HG03432 (cell line): ENCODE measurements around the gene DNLZ.
"Not testable (repeated sequence)": the region's sequence is repeated elsewhere in the genome, so short reads cannot be mapped to it uniquely, and the experiment has no call there.

Experiments
- ATAC-seq: cut with Tn5 transposase; IDR thresholded peaks from one replicate; pipeline ENCODE4 v1.9.1; 2021; ENCODE audit warnings: mild to moderate bottlenecking, moderate library complexity; ENCODE audit not compliant: unreplicated experiment

DNLZ gene

DNA sequence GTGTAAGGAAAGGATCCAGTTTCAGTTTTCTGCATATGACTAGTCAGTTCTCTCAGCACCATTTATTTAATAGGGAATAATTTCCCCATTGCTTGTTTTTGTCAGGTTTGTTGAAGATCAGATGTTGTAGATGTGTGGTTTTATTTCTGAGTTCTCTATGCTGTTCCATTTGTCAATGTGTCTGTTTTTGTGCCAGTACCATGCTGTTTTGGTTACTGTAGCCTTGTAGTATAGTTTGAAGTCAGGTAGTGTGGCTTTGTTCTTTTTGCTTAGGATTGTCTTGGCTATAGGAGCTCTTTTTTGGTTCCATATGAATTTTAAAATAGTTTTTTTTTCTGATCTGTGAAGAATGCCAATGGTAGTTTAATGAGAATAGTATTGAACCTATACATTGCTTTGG is 42.6 kb downstream of the DNLZ start:
- not testable (repeated sequence) for ATAC-seq

- not testable (repeated sequence) for ATAC-seq
Measured at GRCh38 chr9:136319955-136320354, 43.6 kb downstream of the DNLZ start.

DNA sequence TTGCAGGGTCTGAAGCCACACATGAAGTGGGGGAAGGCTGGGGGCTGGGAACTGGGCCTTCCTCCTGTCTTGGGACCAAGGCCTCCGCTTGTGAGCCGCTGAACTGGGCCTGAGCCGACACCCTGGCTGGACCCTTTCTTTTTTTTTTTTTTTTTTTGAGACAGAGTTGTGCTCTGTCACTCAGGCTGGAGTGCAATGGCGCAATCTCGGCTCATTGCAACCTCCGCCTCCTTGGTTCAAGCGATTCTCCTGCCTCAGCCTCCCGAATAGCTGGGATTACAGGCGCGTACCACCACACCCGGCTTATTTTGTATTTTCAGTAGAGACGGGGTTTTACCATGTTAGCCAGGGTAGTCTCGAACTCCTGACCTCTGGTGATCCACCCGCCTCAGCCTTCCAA is 44.3 kb downstream of the DNLZ start:
- not testable (repeated sequence) for ATAC-seq

DNA sequence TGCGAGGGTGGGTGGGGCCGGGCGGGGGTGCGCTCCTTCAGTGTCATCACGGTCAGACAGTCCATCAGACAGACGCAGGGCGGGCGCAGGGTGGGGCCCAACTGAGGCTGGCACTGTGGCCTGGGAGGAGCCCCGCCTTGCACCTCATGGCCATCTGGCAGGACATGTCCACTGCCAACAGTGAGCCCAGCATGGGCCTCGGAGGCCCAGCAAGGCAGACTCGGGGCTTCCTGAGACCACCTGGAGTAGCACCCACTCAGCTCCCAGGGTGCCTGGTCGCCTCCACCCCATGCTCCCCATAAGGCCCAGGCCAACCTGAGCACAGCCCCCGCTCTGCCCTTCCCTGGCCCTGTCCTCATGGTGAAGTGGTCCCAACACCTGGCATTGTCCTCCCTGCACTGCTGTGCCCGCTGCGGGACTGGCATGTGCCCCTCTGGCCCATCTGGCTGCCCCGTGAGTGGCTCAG is 44.7 kb downstream of the DNLZ start:
- ATAC-seq: no peak

- no peak for ATAC-seq
Measured at GRCh38 chr9:136318111-136318775, 45.3 kb downstream of the DNLZ start.

GRCh38 chr9:136317695-136318094 is 45.8 kb downstream of the DNLZ start:
- ATAC-seq: no peak

DNA sequence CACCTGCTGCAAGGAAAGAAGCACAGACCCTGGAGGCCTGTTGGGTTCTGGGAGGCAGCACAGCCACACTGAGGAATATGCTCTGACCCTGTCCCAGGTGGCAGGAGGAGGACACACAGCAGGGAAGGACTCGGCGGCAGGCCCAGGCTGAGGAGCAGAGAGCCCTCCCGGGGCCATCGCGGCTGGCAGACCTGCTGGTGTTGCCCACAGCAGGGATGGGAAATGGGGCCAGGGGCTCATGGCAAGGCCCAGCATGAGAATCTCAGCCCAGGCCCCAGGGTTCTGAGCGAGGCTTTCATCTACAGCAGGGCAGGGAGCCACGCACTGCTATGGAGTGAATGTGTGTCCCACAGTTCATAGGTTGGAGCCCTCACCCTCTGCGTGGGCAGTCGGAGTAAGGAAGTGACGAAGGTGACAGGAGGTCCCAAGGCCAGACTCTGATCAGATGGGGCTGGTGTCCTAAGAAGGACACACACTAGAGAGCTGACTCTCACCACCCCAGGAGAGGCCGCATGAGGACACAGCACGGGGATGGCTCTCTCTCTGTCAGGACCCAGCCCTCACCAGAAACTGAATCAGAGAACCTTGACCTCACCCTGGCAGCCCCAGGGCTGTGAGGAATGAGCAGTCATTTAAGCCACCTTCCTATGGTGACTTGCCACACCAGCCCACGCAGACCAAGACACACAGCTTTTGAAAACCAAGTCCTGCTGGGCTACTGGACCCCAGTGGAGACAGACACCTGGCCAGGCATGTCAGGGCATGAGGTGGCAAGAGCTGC is 46.5 kb downstream of the DNLZ start:
- ATAC-seq: no peak

DNA sequence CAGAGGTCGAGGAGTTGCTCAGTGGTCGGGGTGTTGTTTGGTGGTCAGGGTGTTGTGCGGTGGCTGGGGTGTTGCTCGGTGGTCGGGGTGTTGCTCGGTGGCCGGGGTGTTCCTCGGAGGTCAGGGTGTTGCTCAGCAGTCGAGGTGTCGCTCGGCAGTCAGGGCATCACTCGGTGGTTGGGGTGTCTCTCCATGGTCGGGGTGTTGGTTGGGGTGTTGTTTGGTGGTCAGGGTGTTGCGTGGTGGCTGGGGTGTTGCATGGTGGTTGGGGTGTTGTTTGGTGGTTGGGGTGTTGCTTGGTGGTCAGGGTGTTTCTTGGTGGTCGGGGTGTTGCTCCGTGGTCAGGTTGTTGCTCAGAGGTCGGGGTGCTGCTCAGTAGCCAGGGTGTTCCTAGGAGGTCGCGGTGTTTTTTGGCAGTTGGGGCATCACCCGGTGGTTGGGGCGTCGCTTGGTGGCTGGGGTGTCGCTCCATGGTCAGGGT is 47.2 kb downstream of the DNLZ start:
- no peak for ATAC-seq

DNA sequence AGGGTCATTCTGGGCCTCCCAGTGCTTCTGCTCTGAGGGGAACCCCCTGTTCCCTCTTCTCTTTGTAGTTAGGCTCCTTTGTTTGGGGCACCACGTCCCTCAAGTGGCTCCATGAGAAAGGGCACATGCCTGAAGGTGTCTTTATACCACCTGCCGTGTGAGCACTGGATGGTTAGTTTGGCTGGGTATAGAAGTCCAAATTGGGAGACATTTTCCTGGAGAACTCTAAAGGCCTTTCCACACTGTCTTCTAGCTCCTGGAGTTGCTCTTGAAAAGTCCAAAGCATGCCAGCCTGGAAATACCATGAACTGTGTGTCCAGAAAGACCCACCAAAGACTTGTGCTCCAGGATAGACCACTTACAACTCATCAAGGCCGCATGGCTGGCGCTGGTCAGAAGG is 48.6 kb downstream of the DNLZ start:
- ATAC-seq: no peak

GRCh38 chr9:136314056-136314416 is 49.5 kb downstream of the DNLZ start:
- ATAC-seq: no peak

DNA sequence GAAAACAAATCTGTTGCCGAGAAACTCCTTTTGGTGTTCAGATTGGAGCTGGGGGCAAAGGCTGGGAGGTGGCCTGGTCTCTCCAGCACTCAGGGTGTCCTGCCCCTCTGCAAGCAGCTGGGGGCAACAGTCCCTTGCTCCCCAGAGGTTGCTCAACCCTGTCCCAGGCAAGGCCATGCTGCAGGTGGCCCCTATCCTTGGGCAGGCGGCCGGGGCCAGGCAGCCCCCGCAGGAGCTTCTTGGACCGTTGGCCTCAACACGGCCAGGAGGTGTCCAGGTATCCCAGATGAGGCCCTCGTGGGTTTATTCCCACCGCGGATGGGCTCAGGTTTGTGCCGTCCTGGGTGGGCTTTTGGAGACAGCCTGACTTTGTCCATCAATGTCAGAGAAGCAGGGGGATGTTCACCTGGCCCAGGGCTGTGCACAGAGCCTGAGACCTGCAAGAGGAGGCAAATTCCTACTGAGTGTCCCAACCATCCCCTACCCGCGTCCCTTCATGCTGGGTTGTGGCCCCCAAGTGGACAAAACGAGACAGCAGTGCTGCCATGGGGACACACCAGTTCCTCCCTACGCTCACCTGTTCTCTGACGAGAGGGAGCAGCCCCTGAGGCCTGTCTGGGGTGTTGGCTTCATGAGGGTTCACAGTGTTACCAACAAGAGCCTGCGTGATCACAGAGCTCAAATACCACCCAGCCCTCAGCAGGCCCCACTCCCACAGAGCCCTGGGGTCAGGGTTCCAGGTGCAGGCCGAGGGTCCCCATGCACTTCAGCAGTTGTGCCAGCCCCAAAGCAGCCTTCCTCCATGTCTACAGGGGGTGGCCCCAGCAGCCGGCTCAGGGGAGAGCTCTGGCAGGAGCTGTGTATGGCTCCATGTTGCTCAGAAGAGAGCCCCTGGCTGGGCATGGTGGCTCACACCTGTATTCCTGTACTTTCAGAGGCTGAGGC is 50.2 kb downstream of the DNLZ start:
- ATAC-seq: no peak

DNA sequence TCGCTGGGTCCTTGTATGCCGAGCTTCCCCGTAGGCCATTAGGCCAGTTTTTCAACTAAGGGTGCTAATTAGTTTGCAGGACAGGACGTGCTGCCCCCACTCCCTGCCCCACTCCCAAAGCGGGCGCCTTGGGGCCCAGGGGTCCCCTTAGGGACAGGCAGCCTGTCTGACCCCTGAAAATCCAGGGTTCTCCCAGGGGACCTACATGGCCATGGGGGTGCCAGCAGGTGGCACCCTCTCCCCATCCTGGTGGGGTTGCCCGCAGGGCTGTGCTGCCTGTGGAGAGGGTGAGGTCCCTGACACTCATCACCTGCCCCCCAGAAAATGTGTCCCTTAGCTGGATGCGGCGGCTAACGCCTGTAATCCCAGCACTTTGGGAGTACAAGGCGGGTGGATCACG is 51.1 kb downstream of the DNLZ start:
- no peak for ATAC-seq

- no peak for ATAC-seq
Measured at GRCh38 chr9:136312009-136312375, 51.6 kb downstream of the DNLZ start.

GRCh38 chr9:136311051-136312008 is 52.2 kb downstream of the DNLZ start:
- ATAC-seq: no peak

- ATAC-seq: no peak
Measured at GRCh38 chr9:136310273-136311030, 53.1 kb downstream of the DNLZ start.

DNA sequence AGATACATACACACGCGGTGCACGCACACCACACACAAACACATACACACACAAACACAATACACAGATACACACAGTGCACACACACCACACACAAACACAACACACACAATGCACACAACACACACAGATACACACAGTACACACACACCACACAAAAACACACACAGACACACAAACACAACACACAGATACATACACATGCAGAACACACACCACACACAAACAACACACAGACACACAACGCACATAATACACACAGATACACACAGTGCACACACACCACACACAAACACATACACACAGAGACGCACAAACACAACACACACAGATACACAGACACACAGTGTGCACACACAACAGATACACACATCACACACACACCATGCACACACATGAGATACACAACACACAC is 53.7 kb downstream of the DNLZ start:
- no peak for ATAC-seq
